ENCODE measurements around the gene NLRC5. TPM values are rescaled to one million over a fixed set of nuclear protein-coding genes. Genes with fewer than 3 reads are reported as not detected.
"Not testable (repeated sequence)": the region's sequence is repeated elsewhere in the genome, so short reads cannot be mapped to it uniquely, and the experiment has no call there.

Gene NLRC5
- total RNA-seq, 1 donor from 2014 or later = 368 TPM

GRCh38 chr16:57043248-57043647 lies 53.9 kb downstream of the NLRC5 start:
- intact Hi-C loops (cut with micrococcal nuclease) = no loop called here

- intact Hi-C loops (cut with micrococcal nuclease) = no loop called here
Measured at GRCh38 chr16:57044931-57045693, 55.8 kb downstream of the NLRC5 start.

GRCh38 chr16:57045694-57046381 lies 56.5 kb downstream of the NLRC5 start:
- intact Hi-C loops (cut with micrococcal nuclease) = no loop called here

GRCh38 chr16:57048095-57048494 lies 58.7 kb downstream of the NLRC5 start:
- intact Hi-C loops (cut with micrococcal nuclease) = no loop called here

- intact Hi-C loops (cut with micrococcal nuclease) = no loop called here
Measured at GRCh38 chr16:57049678-57050077, 60.3 kb downstream of the NLRC5 start.

- intact Hi-C loops (cut with micrococcal nuclease) = no loop called here
Measured at GRCh38 chr16:57051696-57052228, 62.4 kb downstream of the NLRC5 start.

- intact Hi-C loops (cut with micrococcal nuclease) = no loop called here
Measured at GRCh38 chr16:57053206-57053605, 63.8 kb downstream of the NLRC5 start.

- intact Hi-C loops (cut with micrococcal nuclease) = no loop called here
Measured at GRCh38 chr16:57054338-57054737, 65.0 kb downstream of the NLRC5 start.

GRCh38 chr16:57054771-57055170 lies 65.4 kb downstream of the NLRC5 start:
- intact Hi-C loops (cut with micrococcal nuclease) = no loop called here

- intact Hi-C loops (cut with micrococcal nuclease) = no loop called here
Measured at GRCh38 chr16:57055671-57056070, 66.3 kb downstream of the NLRC5 start.

- intact Hi-C loops (cut with micrococcal nuclease) = no loop called here
Measured at GRCh38 chr16:57058291-57058861, 69.0 kb downstream of the NLRC5 start.

GRCh38 chr16:57060323-57061083 lies 71.1 kb downstream of the NLRC5 start:
- intact Hi-C loops (cut with micrococcal nuclease) = no loop called here

GRCh38 chr16:57061084-57061905 lies 71.9 kb downstream of the NLRC5 start:
- intact Hi-C loops (cut with micrococcal nuclease) = no loop called here

- intact Hi-C loops (cut with micrococcal nuclease) = no loop called here
Measured at GRCh38 chr16:57062329-57062728, 73.0 kb downstream of the NLRC5 start.

GRCh38 chr16:57063189-57063588 lies 73.8 kb downstream of the NLRC5 start:
- intact Hi-C loops (cut with micrococcal nuclease) = not testable (repeated sequence)

GRCh38 chr16:57064995-57065394 lies 75.6 kb downstream of the NLRC5 start:
- intact Hi-C loops (cut with micrococcal nuclease) = no loop called here

GRCh38 chr16:57066625-57067024 lies 77.3 kb downstream of the NLRC5 start:
- intact Hi-C loops (cut with micrococcal nuclease) = no loop called here

- intact Hi-C loops (cut with micrococcal nuclease) = no loop called here
Measured at GRCh38 chr16:57067347-57067746, 78.0 kb downstream of the NLRC5 start.

- intact Hi-C loops (cut with micrococcal nuclease) = no loop called here
Measured at GRCh38 chr16:57069053-57069452, 79.7 kb downstream of the NLRC5 start.

- intact Hi-C loops (cut with micrococcal nuclease) = no loop called here
Measured at GRCh38 chr16:57069635-57070370, 80.4 kb downstream of the NLRC5 start.

Measured in T-helper 2 cell treated with Interferon-gamma antibody and Interleukin-4, amounts not matched to agents 100 ng/mL and 5 ng/mL, for 36 hours (primary cell).